ENCODE data around the gene ZNF536.

Gene ZNF536

GRCh38 chr19:30423481-30423880 is 51.3 kb downstream of the ZNF536 start:
- TF ChIP-seq CTCF (IDR thresholded peaks at IDR 0.05; ENCODE audit: low read depth, low read length) = no peak
- H3K4me3 ChIP-seq (ENCODE audit: low read depth, low read length) = no peak overlapping the region

GRCh38 chr19:30425885-30426838 is 54.0 kb downstream of the ZNF536 start:
- H3K4me3 ChIP-seq (ENCODE audit: low read depth, low read length) = no peak overlapping the region

GRCh38 chr19:30426864-30427263 is 54.7 kb downstream of the ZNF536 start:
- TF ChIP-seq CTCF (IDR thresholded peaks at IDR 0.05; ENCODE audit: low read depth, low read length) = no peak
- no peak overlapping the region for H3K4me3 ChIP-seq (ENCODE audit: low read depth, low read length)

More at GRCh38 chr19:30425885-30426838, 54.0 kb downstream of the ZNF536 start:
- TF ChIP-seq CTCF (IDR thresholded peaks at IDR 0.05; ENCODE audit: low read depth, low read length) = no peak

- no peak overlapping the region for H3K4me3 ChIP-seq (ENCODE audit: low read depth, low read length)
- TF ChIP-seq CTCF (IDR thresholded peaks at IDR 0.05; ENCODE audit: low read depth, low read length) = no peak
Measured at GRCh38 chr19:30428092-30428680, 56.0 kb downstream of the ZNF536 start.

GRCh38 chr19:30428844-30429243 is 56.7 kb downstream of the ZNF536 start:
- TF ChIP-seq CTCF (IDR thresholded peaks at IDR 0.05; ENCODE audit: low read depth, low read length) = no peak
- H3K4me3 ChIP-seq (ENCODE audit: low read depth, low read length) = no peak overlapping the region

GRCh38 chr19:30430206-30430734 is 58.1 kb downstream of the ZNF536 start:
- H3K4me3 ChIP-seq (ENCODE audit: low read depth, low read length) = no peak overlapping the region
- TF ChIP-seq CTCF (IDR thresholded peaks at IDR 0.05; ENCODE audit: low read depth, low read length) = no peak

- no peak overlapping the region for H3K4me3 ChIP-seq (ENCODE audit: low read depth, low read length)
- no peak for TF ChIP-seq CTCF (IDR thresholded peaks at IDR 0.05; ENCODE audit: low read depth, low read length)
Measured at GRCh38 chr19:30431591-30431990, 59.4 kb downstream of the ZNF536 start.

All from WI38 (cell line).